Activated CD4-positive, alpha-beta T cell treated with anti-CD3 and anti-CD28 coated beads, Interleukin-2, amount 50 U/mL, for 4 hours (primary cell): Measurements from ENCODE around the gene NKTR.

Experiments used
- DNase-seq, 2 experiments: peaks; one replicate each; pipeline ENCODE4 v3.0.0-alpha.2; 2020

The NKTR gene

DNA sequence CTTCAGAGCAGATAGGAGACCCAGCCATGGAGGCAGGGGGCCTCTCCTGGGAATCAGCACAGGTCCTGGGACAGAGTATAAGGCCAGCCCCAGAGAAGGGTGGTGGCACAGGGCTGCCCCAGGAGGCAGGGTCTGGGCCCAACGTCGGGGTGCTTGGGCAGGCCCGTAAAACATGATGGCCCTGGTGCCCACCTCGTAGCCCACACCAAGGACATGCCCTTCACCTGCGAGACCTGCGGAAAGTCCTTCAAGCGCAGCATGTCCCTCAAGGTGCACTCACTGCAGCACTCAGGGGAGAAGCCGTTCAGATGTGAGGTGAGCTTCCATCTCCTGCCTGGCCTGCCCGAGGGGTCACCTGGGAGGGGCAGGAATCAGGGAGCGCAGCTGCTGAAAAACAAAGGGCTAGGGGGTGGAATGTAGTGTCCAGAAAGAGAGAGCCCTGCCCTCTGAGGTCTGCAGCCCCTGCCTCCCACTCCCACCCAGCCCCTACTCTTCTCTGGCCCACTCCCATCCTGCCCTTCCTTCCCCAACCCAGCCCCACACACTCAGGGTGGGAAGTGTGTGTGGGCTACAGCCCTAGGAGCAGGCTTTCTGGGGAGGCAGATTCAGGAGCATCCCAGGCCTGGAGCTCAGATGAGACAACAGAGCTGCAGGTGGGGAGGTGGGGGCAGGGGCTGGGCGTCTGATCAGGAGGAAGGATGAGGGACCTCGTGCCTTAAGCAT lies 62.5 kb downstream of the NKTR start:
- no peak for DNase-seq

GRCh38 chr3:42663581-42664437 lies 63.3 kb downstream of the NKTR start:
- DNase-seq = no peak

- DNase-seq = no peak
Observed at GRCh38 chr3:42664438-42664803, 63.9 kb downstream of the NKTR start.

- DNase-seq = no peak
Observed at GRCh38 chr3:42665050-42665878, 64.8 kb downstream of the NKTR start.

- no peak for DNase-seq
Observed at GRCh38 chr3:42666022-42666421, 65.5 kb downstream of the NKTR start.

DNA sequence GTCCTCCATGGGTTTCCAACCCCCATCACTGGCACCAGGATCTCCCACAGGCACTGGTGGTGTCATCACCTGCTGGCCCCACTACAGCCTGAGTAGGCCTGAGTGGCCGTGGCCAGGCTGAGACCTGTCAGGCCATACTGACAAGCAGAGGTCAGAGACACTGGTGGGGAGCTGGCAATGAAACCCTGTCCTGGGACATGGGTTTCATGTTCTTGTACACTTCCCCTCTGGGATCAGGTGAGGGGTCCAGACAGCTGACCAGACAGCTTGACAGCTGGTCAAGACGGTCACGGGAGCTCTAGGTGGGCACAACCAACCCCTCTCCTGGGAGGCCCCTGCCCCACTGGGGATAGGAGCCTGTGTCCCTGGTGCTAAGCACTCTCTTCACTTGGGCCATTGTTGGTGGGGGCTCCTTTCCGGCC lies 66.1 kb downstream of the NKTR start:
- no peak for DNase-seq

- no peak for DNase-seq
Observed at GRCh38 chr3:42667096-42667522, 66.6 kb downstream of the NKTR start.

GRCh38 chr3:42667523-42668412 lies 67.3 kb downstream of the NKTR start:
- no peak for DNase-seq

DNA sequence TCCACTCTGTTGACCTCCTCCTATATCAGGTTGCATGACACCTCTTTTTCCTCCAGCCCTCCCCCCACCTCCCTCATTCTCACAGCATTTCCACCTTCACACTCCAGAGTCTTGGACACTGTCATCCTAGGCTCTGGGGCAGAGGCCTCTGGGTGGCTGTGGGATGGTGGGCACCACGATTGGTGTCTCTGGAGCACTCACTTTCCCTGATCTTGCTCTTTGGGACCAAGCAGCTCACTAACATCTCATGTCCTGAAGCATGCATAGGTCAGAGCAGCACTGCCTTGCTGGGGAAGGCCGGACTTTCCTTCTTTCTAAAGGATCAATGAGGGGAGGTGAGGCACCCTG lies 67.9 kb downstream of the NKTR start:
- DNase-seq = no peak

DNA sequence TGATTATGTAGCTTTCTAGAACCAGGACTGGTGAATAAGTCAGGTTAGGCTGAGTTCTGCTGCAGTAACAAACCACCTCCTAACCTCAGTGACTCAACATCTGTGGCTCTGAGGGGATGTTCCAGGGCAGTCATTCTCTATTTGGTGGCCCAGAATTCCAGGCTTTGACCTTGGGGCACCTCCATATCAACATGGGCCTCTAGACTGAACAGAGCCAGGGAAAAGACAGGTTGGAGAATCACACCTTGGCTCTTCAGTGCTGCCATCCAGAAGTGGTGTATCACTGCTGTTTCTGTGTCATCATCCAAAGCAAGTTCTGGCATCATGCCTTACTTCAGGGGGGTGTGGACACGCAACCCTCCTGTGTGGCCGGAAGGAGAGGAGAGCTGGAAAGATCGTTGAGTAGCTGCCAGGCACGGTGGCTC lies 68.3 kb downstream of the NKTR start:
- no peak for DNase-seq

DNA sequence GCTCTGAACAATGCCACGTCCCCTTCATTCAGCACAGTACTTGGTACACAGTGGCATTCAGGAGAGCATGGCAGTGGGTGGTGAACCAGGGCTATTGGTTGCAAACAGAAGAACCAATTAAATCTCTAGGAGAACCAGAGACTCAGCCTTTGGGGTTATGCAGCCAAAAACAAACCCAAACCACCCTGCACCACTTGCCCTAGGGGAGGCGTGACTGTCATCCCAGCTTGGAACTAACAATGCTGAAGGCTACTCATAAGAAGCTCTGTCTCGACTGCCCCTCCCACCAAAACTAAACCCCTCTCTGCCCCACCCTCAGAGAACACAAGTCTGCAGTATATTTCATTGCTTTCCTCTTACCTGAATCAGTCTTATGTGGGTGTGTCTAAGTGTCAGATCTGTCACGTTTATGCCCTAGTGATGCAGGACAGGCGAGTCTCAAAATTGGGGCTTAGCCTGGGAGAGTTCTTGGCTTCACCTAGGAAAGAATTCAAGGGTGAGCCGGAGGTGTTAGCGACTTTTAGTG lies 69.6 kb downstream of the NKTR start:
- no peak for DNase-seq

GRCh38 chr3:42670670-42671069 lies 70.2 kb downstream of the NKTR start:
- DNase-seq = no peak

- no peak for DNase-seq
Observed at GRCh38 chr3:42672515-42672914, 72.0 kb downstream of the NKTR start.

DNA sequence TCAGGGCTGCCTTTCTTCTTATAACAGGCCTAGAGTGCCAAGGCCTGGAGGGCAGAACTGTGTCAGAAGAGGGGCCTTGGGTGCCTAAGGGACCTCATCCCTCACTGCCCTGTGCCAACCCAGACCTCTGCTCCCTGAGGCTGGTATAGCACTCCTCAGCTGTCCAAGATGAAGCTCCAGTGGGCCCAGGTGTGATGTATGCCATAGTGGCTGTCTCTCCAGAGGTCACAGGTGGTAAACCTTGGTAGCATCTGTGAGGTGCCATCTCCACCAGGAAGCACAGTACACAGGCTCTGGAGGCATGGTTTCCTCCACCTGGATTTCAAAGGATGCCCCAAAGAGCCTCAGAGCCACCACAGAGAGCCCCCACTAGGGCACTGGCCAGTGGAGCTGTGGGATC lies 72.6 kb downstream of the NKTR start:
- DNase-seq = no peak

- DNase-seq = no peak
Observed at GRCh38 chr3:42674146-42674545, 73.7 kb downstream of the NKTR start.

DNA sequence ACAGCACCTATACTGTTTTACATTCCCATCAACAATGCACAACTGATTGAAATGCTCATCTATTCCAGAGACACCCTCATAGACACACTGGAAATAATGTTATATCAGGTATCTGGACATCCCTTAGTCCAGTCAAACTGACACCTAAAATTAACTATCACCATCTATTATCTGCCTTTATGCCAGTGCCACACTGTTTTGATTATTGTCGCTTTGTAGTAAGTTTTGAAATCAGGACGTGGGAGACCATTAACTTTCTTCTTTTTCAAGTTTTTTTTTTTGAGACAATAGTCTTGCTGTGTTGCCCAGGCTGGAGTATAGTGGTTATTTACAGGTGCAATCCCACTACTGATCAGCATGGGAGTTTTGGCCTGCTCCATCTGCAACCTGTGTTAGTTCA lies 75.4 kb downstream of the NKTR start:
- DNase-seq = no peak

GRCh38 chr3:42678447-42678846 lies 78.0 kb downstream of the NKTR start:
- no peak for DNase-seq

DNA sequence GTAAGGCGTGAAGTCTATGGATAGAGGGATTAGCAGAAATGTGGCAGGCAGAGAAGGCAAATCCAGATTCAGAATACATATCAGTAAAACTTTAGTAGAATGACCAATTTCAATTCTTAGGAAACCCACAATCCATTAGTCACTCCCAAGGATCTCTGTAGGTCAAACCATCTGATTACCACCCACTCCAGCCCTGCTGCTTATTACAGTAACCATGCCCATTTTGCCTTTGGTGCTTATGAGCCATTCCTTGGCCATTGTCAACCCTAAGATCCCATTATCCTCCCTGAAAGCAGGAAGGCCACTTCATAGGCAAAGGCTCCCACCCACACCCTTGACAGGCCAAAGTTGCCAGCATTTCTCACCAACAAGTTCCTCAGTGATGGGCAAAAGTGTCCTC lies 79.8 kb downstream of the NKTR start:
- DNase-seq = no peak

GRCh38 chr3:42680806-42681205 lies 80.3 kb downstream of the NKTR start:
- DNase-seq = no peak

DNA sequence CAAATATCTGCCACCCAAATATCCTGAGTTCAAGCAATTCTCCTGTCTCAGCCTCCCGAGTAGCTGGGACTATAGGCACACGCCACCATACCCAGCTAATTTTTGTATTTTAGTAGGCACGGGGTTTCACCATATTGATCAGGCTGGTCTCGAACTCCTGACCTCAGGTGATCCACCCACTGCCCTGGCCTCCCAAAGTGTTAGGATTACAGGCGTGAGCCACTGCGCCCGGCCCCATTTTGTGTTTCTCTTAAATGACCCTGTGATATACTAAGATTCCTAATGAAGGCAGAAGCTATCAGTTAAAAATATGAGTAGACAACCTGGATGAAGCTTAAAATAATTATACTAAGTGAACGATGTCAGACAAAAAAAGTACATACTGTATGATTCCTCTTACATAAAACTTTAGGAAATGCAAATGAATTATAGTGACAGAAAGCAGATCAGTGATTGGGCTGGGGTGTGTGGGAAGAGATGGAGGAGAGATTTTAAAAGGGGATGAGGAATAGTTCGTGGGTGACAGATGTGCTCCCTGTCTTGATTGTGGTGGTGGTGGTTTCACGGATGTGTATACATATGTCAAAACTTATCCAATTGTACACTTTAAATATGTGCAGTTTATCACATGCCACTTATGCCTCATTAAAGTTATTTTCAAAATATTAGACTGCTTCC lies 81.0 kb downstream of the NKTR start:
- DNase-seq = no peak

DNA sequence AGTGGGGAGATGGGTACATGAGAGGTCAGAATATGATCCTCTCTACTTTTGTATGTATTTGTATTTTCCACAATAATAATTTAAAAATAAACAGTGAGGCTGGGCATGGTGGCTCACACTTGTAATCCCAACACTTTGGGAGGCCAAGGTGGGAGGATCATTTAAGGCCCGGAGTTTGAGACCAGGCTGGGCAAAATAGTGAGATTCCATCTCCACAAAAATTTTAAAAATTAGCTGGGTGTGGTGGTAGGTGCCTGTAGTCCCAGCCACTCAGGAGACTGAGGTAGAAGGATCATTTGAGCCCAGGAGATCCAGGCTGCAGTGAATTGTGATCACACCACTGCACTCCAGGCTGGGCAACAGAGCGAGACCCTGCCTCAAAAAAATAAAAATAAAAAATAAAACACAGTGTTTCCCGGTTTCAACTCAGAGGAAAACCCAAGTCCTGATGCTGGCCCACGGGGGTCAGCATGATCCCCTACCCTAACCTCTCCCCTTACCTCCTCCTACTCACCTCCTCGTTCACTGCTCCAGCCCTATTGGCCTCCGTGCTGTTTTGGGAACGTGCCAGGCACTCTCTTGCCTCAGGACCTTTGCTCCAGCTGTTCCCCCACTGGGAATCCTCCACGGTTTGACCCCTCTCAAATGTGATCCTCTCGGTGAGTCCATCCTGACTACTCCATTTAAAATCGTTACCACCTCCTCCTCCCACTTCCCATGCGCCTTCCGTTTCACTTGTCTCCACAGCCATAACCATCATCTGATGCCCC lies 82.0 kb downstream of the NKTR start:
- DNase-seq = no peak
